ENCODE measurements around the gene HSPA1A. TPM values are rescaled to one million over a fixed set of nuclear protein-coding genes. Genes with fewer than 3 reads are reported as not detected.
A peak's percentile ranks its signal among the peaks of the same experiment; 100 is the strongest.

HSPA1A gene
- total and polyA plus RNA-seq, 9 of the 15 experiments (the other 6 are each of a cell fraction or from before 2014, with no cell fraction given): 2.2 to 273 (median 107) TPM

- TF ChIP-seq CHD7 (IDR thresholded peaks at IDR 0.05; ENCODE audit: low read depth, low read length) (peak; percentile 54), ZNF76 (CRISPR knock-in tag; IDR thresholded peaks at IDR 0.05; ENCODE audit: borderline replicate concordance) (peak; percentile 83; the same call in 1 of the 2 replicates), SIN3A (IDR thresholded peaks at IDR 0.05; ENCODE audit: borderline replicate concordance in 2 of 2, control insufficient read depth in 1 of 2, low read depth in 2 of 2, low read length in 2 of 2) (peak; percentile 85 to 96), NFIC (IDR thresholded peaks at IDR 0.05) (no peak)
- TF ChIP-seq, protein P1, sequence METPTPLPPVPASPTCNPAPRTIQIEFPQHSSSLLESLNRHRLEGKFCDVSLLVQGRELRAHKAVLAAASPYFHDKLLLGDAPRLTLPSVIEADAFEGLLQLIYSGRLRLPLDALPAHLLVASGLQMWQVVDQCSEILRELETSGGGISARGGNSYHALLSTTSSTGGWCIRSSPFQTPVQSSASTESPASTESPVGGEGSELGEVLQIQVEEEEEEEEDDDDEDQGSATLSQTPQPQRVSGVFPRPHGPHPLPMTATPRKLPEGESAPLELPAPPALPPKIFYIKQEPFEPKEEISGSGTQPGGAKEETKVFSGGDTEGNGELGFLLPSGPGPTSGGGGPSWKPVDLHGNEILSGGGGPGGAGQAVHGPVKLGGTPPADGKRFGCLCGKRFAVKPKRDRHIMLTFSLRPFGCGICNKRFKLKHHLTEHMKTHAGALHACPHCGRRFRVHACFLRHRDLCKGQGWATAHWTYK (CRISPR knock-in tag; IDR thresholded peaks at IDR 0.05): peak; percentile 92
- TF ChIP-seq, protein P2, sequence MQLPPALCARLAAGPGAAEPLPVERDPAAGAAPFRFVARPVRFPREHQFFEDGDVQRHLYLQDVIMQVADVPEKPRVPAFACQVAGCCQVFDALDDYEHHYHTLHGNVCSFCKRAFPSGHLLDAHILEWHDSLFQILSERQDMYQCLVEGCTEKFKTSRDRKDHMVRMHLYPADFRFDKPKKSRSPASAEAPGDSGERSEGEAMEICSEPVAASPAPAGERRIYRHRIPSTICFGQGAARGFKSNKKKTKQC (CRISPR knock-in tag; IDR thresholded peaks at IDR 0.05): peak; percentile 91
These were observed at the start of gene HSPA1A, which contains the start of gene HSPA1L (continued) for GRCh38 chr6:31815025-31815838.
